K562 (cell line): ENCODE data around the gene F2RL2. TPM values are rescaled to one million over a fixed set of nuclear protein-coding genes. Genes with fewer than 3 reads are reported as not detected.

ENCODE experiments used
- ATAC-seq: fragments of 200-7000 bp; cut with Tn5 transposase; 3 replicates; pipeline ENCODE4 v1.9.1; 2020; ENCODE audit warnings: moderate library complexity
- BruUV-seq: library from RNA; stranded (reverse); fragments of 400-500 nt; replicated peaks from 2 replicates; lab custom pipeline; 2021; lab: Mats Ljungman, UMichigan
- CTCF ChIA-PET: fragments of 300-600 bp; formaldehyde crosslinking; extraction: SDS; loops from one replicate; lab custom pipeline; 2021; ENCODE audit warnings: low intra/inter-chr PET ratio; lab: Yijun Ruan, JAX
- POLR2A ChIA-PET: fragments of 300-600, 350-650 bp; sonication (Branson Sonifier 250); formaldehyde crosslinking; extraction: SDS; loops from one replicate; lab custom pipeline; 2021; ENCODE audit warnings: antibody characterized with exemption, inconsistent platforms; lab: Yijun Ruan, JAX
- DNase-seq, 4 experiments: peaks; one replicate each; pipeline versions ENCODE4 v3.0.0 to v3.0.0-alpha.2; 2011 to 2018; ENCODE audit warnings: low spot score in 3 of 4, mixed read lengths in 3 of 4; ENCODE audit errors: extremely low read depth in 1 of 4
- FAIRE-seq: peaks from 2 replicates; lab custom pipeline; 2011; peaks lifted over from hg19 to GRCh38; lab: Jason Lieb, UNC
- H2AFZ ChIP-seq: 2 replicates; pipeline ENCODE4 v1.6.0; 2011; ENCODE audit warnings: low read depth, low read length, control low read depth, inconsistent platforms
- H3K27ac ChIP-seq: fragments of 200-600 bp; 3 replicates; pipeline ENCODE4 v1.8.0; 2011; ENCODE audit warnings: low read depth, mild to moderate bottlenecking, control low read depth, inconsistent platforms, low read length, moderate library complexity, mixed read lengths; ENCODE audit errors: extremely low read depth
- H3K27me3 ChIP-seq, 2 experiments: fragments of 300-600 bp in 1 of 2; 2 replicates in 1 of 2; 3 replicates in 1 of 2; pipeline versions ENCODE4 v1.6.0 to v1.8.0; 2011; ENCODE audit warnings: inconsistent platforms in 2 of 2, low read length in 2 of 2, mild to moderate bottlenecking in 1 of 2, mixed read lengths in 1 of 2, moderate library complexity in 1 of 2; ENCODE audit not compliant: control insufficient read depth in 2 of 2, insufficient read depth in 2 of 2
- H3K36me3 ChIP-seq: fragments of 300-600 bp; 3 replicates; pipeline ENCODE4 v1.8.0; 2011; ENCODE audit warnings: mild to moderate bottlenecking, low read length, inconsistent platforms; ENCODE audit not compliant: control insufficient read depth, insufficient read depth
- H3K4me1 ChIP-seq, 2 experiments: fragments of 200-600 bp in 1 of 2; replicated peaks in 1 of 2; 2 replicates in 1 of 2; 3 replicates in 1 of 2; pipeline versions ENCODE4 v1.5.1 to v1.8.0; 2011; ENCODE audit warnings: inconsistent platforms in 2 of 2, low read length in 2 of 2, mild to moderate bottlenecking in 1 of 2, mixed read lengths in 1 of 2, moderate library complexity in 1 of 2; ENCODE audit not compliant: control insufficient read depth in 2 of 2, insufficient read depth in 2 of 2
- H3K4me2 ChIP-seq: 2 replicates; pipeline ENCODE4 v1.6.1; 2011; ENCODE audit warnings: low read length, control low read depth, inconsistent platforms, mixed read lengths; ENCODE audit not compliant: insufficient read depth
- H3K4me3 ChIP-seq: fragments of 200-600 bp; sonication (generic), shearing (Covaris generic); 2 replicates; pipeline ENCODE4 v1.5.1; 2016; ENCODE audit warnings: control low read depth, inconsistent platforms
- H3K79me2 ChIP-seq: fragments of 200-600 bp; 3 replicates; pipeline ENCODE4 v1.8.0; 2011; ENCODE audit warnings: low read length, inconsistent platforms; ENCODE audit not compliant: control insufficient read depth, insufficient read depth
- H3K9ac ChIP-seq, 2 experiments: 2 replicates each; pipeline versions ENCODE4 v1.6.0 to v1.6.1; 2011; ENCODE audit warnings: low read depth in 2 of 2, low read length in 2 of 2, control low read depth in 1 of 2, inconsistent platforms in 1 of 2, mild to moderate bottlenecking in 1 of 2, mixed read lengths in 1 of 2; ENCODE audit not compliant: insufficient read depth in 1 of 2
- H3K9me1 ChIP-seq: one replicate; pipeline ENCODE4 v1.6.0; 2011; ENCODE audit warnings: inconsistent platforms, mild to moderate bottlenecking, low read length, moderate library complexity; ENCODE audit not compliant: control insufficient read depth, insufficient read depth
- H3K9me3 ChIP-seq: replicated peaks from 2 replicates; pipeline ENCODE4 v1.5.1; 2011; ENCODE audit warnings: low read depth, low read length, inconsistent platforms; ENCODE audit not compliant: control insufficient read depth, insufficient read depth
- H4K20me1 ChIP-seq: replicated peaks from 2 replicates; pipeline ENCODE4 v1.6.1; 2011; ENCODE audit warnings: low read length, inconsistent platforms, mixed read lengths; ENCODE audit not compliant: control insufficient read depth, insufficient read depth
- BCL6 ChIP-seq: fragments of 250-450 bp; sonication (Bioruptor Pico); IDR thresholded peaks from 2 replicates; pipeline ENCODE4 v1.4.0; 2020
- DDX20 ChIP-seq: fragments of 450-650 bp; IDR thresholded peaks from 2 replicates; pipeline ENCODE4 v1.6.1; 2016; ENCODE audit warnings: missing genetic modification characterization, low read depth, mild to moderate bottlenecking, missing compliant biosample characterization, moderate library complexity
- MTA2 ChIP-seq: fragments of 450-650 bp; IDR thresholded peaks from 2 replicates; pipeline ENCODE4 v1.6.1; 2016; ENCODE audit warnings: low read depth
- MTA3 ChIP-seq: fragments of 450-650 bp; formaldehyde crosslinking; IDR thresholded peaks from 2 replicates; pipeline ENCODE4 v1.6.1; 2017; ENCODE audit warnings: mild to moderate bottlenecking, borderline replicate concordance
- NR4A1 ChIP-seq, 2 experiments: fragments of 250-450 bp in 1 of 2; fragments of 450-650 bp in 1 of 2; sonication (Bioruptor Pico) in 1 of 2; IDR thresholded peaks; 2 replicates each; pipeline versions ENCODE4 v1.4.0 to v1.6.1; 2016 to 2020; ENCODE audit warnings: mild to moderate bottlenecking in 2 of 2, missing compliant biosample characterization in 1 of 2, missing genetic modification characterization in 1 of 2, moderate library complexity in 1 of 2
- PHF8 ChIP-seq: fragments of 200-600 bp; sonication (generic); IDR thresholded peaks from 2 replicates; pipeline ENCODE4 v1.6.1; 2012; ENCODE audit warnings: mixed run types, mild to moderate bottlenecking, inconsistent platforms, low read length, moderate library complexity, borderline replicate concordance
- RNF2 ChIP-seq: sonication (generic); IDR thresholded peaks from 2 replicates; pipeline ENCODE4 v1.6.1; 2016
- RUNX1 ChIP-seq: sonication (generic); IDR thresholded peaks from 2 replicates; pipeline ENCODE4 v1.6.1; 2016; ENCODE audit warnings: antibody characterized with exemption, low read depth
- SMARCE1 ChIP-seq: fragments of 450-650 bp; IDR thresholded peaks from 2 replicates; pipeline ENCODE4 v1.7.1; 2016; ENCODE audit warnings: mild to moderate bottlenecking
- TARDBP ChIP-seq: fragments of 450-650 bp; IDR thresholded peaks from 2 replicates; pipeline ENCODE4 v1.6.1; 2016
- TBL1XR1 ChIP-seq, 2 experiments: IDR thresholded peaks; 2 replicates each; pipeline ENCODE4 v1.6.1; 2012; ENCODE audit warnings: improper control_type of control experiment in 2 of 2, low read length in 2 of 2, mild to moderate bottlenecking in 1 of 2
- ZNF324 ChIP-seq: fragments of 250-450 bp; sonication (Bioruptor Pico); IDR thresholded peaks from 2 replicates; pipeline ENCODE4 v1.4.0; 2020; ENCODE audit warnings: mild to moderate bottlenecking
- ZNF764 ChIP-seq: fragments of 250-450 bp; sonication (Bioruptor Pico); IDR thresholded peaks from 2 replicates; pipeline ENCODE4 v1.4.0; 2020; ENCODE audit warnings: low read depth, mild to moderate bottlenecking, moderate library complexity
- WGBS: fragments of 100-300 bp; shearing (Covaris generic); methylation state at CpG from one replicate; pipeline ENCODE4 v1.1.6; 2016; ENCODE audit warnings: low coverage, mixed read lengths; ENCODE audit not compliant: insufficient coverage; ENCODE audit errors: missing lambda C conversion rate; 5-methylcytosine and 5-hydroxymethylcytosine counted together
- in situ Hi-C: fragments of 300-500 bp; cut with MboI; formaldehyde crosslinking; loops from 4 replicates; pipeline ENCODE4 v1.15.0; 2018; ENCODE audit warnings: inconsistent platforms, mixed read lengths
- intact Hi-C: fragments of 100-400 bp; cut with micrococcal nuclease; formaldehyde crosslinking; loops from 2 replicates; pipeline ENCODE4 v1.14.2; 2022
- polyA plus RNA-seq, 8 experiments: library from polyadenylated mRNA; depleted of rRNA in 4 of 8; stranded (reverse) in 5 of 8; unstranded in 3 of 8; fragments of >200 nt; fragmentation: Nextera tagmentation in 2 of 8; fragmentation: Illumina TruSeq in 1 of 8; extraction: Ambion mirVana in 2 of 8; extraction: Trizol in 1 of 8; gene quantifications; 2 replicates each; pipeline versions ENCODE4 v1.2.1 to v1.2.3, GENCODE V29; 2011 to 2014; ENCODE audit warnings: inconsistent platforms in 1 of 8, missing spikeins in 1 of 8
- total RNA-seq, 7 experiments: library from RNA; depleted of rRNA in 6 of 7; stranded (reverse); fragments of >200 nt in 6 of 7; fragmentation: Illumina TruSeq in 2 of 7; extraction: Trizol in 2 of 7; gene quantifications; 2 replicates each; pipeline versions ENCODE4 v1.2.1 to v1.2.3, GENCODE V29; 2011 to 2021; ENCODE audit warnings: low replicate concordance in 1 of 7
- TF ChIP-seq, protein P1 (sequence below): IDR thresholded peaks from 2 replicates; pipeline ENCODE4 v1.6.1; 2014; ENCODE audit warnings: antibody characterized with exemption
- TF ChIP-seq, protein P2 (sequence below): fragments of 250-450 bp; sonication (Bioruptor Pico); IDR thresholded peaks from 2 replicates; pipeline ENCODE4 v1.5.0; 2022; ENCODE audit warnings: mild to moderate bottlenecking

The F2RL2 gene
- total and polyA plus RNA-seq, 9 of the 15 experiments (the other 6 are each of a cell fraction or from before 2014, with no cell fraction given): 0.03 to 0.12 (median 0.06) TPM; not detected in 3

DNA sequence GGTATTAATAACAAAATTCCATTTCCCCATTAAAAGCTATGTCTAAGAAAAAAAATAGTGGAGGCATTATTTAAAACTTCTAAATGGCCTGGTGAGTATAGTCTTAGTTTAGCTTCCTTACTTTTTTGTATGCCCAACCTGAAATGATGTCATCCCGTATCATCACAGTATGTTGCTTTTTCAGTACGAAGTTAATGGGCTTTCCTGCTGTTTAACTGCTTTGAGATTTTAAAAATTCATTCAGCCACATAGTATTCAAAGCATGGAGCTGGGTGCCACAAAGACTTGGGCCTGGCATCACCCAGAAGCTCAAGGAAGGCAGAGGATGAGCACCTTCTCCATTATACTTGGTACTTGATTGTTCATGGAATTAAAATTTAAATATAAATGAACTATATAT lies 7.4 kb downstream of the F2RL2 start:
- peaks cover 0 to 10% of the 10 kb centered on the region in 2 experiments; a peak in 1 of 5 replicates for H3K4me1 ChIP-seq
- no peak overlapping the region for H3K4me3 ChIP-seq
- H3K9ac ChIP-seq: no peak overlapping the region
- no peaks in the 10 kb centered on the region for H3K9me3 ChIP-seq
- no peaks in the 10 kb centered on the region for H3K9me1 ChIP-seq
- CTCF ChIA-PET: no interaction called here
- no peak for TF ChIP-seq BCL6 (CRISPR knock-in tag)
- no peak for TF ChIP-seq MTA2
- no peak for TF ChIP-seq RUNX1
- no peak for TF ChIP-seq TARDBP
- no peak for TF ChIP-seq DDX20 (tag)
- TF ChIP-seq NR4A1 (CRISPR knock-in tag; IDR thresholded peaks at IDR 0.05): no peak
- no peak for TF ChIP-seq NR4A1 (tag; IDR thresholded peaks at IDR 0.05)
- TF ChIP-seq, all 486 proteins: peak for 0
- WGBS: 54% methylated on average over 2 of the region's 2 CpGs
- in situ Hi-C loops (no loop called here), intact Hi-C loops (no loop called here)
- POLR2A ChIA-PET: interaction anchor here (0.6 to 1.7 kb wide), 2 partner anchors 9 to 232 kb away, joined by 3 to 5 read pairs; no protein-coding TSS in a partner anchor
- ATAC-seq: no peak
- DNase-seq: no peak
- Histone ChIP-seq H2AFZ (no peak overlapping the region), H4K20me1 (no peaks in the 10 kb centered on the region), H3K27ac (no peak overlapping the region), H3K27me3 (no peaks in the 10 kb centered on the region), H3K79me2 (no peaks in the 10 kb centered on the region), H3K36me3 (no peaks in the 10 kb centered on the region), H3K4me2 (no peak overlapping the region)
- FAIRE-seq: no peak
- no TSS peak for BruUV-seq

DNA sequence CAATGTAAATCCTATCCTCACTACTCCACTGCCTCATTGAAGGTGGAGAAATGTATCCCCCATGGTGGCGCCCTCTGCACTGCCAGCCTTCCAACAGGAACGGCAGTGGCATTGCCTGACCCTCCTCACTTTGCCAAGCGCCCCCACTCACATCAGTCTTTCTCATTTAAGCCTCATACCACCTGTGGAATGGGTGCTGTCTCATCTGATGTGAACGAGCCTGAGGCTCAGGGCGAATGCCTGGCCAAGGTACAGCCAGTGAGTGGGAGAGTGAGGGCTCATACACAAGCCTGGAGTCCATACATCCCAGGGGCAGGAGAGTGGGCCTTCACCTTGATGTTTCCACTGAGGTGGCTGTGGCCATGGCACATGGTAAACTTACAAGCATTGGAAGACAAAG lies 10.3 kb downstream of the F2RL2 start:
- no TSS peak for BruUV-seq
- Histone ChIP-seq H3K4me2 (no peak overlapping the region), H2AFZ (no peak overlapping the region), H3K36me3 (no peaks in the 10 kb centered on the region), H3K9ac (no peak overlapping the region), H3K27me3 (no peaks in the 10 kb centered on the region), H3K27ac (no peak overlapping the region), H3K9me1 (no peaks in the 10 kb centered on the region), H3K4me1 (peaks cover 0 to 2% of the 10 kb centered on the region in 2 experiments; a peak in 1 of 5 replicates), H3K9me3 (no peaks in the 10 kb centered on the region), H4K20me1 (no peaks in the 10 kb centered on the region), H3K79me2 (no peaks in the 10 kb centered on the region), H3K4me3 (no peak overlapping the region)
- no peak for DNase-seq
- intact Hi-C loops: no loop called here
- ChIA-PET CTCF (no interaction called here), POLR2A (no interaction called here)
- no peak for ATAC-seq
- in situ Hi-C loops: no loop called here
- 43% methylated on average over 5 of the region's 5 CpGs for WGBS
- FAIRE-seq: no peak
- TF ChIP-seq RNF2 (no peak), PHF8 (no peak), SMARCE1 (no peak), TBL1XR1 (IDR thresholded peaks at IDR 0.05; ENCODE audit: low read length in 2 of 2) (no peak), ZNF324 (no peak), MTA3 (no peak), ZNF764 (no peak)
- TF ChIP-seq, protein P1, sequence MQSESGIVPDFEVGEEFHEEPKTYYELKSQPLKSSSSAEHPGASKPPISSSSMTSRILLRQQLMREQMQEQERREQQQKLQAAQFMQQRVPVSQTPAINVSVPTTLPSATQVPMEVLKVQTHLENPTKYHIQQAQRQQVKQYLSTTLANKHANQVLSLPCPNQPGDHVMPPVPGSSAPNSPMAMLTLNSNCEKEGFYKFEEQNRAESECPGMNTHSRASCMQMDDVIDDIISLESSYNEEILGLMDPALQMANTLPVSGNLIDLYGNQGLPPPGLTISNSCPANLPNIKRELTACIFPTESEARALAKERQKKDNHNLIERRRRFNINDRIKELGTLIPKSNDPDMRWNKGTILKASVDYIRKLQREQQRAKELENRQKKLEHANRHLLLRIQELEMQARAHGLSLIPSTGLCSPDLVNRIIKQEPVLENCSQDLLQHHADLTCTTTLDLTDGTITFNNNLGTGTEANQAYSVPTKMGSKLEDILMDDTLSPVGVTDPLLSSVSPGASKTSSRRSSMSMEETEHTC: no peak
- TF ChIP-seq, protein P2, sequence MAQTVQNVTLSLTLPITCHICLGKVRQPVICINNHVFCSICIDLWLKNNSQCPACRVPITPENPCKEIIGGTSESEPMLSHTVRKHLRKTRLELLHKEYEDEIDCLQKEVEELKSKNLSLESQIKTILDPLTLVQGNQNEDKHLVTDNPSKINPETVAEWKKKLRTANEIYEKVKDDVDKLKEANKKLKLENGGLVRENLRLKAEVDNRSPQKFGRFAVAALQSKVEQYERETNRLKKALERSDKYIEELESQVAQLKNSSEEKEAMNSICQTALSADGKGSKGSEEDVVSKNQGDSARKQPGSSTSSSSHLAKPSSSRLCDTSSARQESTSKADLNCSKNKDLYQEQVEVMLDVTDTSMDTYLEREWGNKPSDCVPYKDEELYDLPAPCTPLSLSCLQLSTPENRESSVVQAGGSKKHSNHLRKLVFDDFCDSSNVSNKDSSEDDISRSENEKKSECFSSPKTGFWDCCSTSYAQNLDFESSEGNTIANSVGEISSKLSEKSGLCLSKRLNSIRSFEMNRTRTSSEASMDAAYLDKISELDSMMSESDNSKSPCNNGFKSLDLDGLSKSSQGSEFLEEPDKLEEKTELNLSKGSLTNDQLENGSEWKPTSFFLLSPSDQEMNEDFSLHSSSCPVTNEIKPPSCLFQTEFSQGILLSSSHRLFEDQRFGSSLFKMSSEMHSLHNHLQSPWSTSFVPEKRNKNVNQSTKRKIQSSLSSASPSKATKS (CRISPR knock-in tag): no peak
